Measurements from ENCODE around the gene LAMTOR2.

Gene LAMTOR2

GRCh38 chr1:156082309-156083091, 27.9 kb downstream of the LAMTOR2 start, which contains the start of gene MEX3A:
MEX3A (minus strand) TSS chr1:156082465; CDS start chr1:156081998, 467 bp downstream.
- no peak within 1 kb of the TSS for H3K27ac ChIP-seq (ENCODE audit: low read depth, low read length)
- no peaks in the 10 kb centered on the region for H3K36me3 ChIP-seq (ENCODE audit: control insufficient read depth, low read length)
- H3K27me3 ChIP-seq (ENCODE audit: control insufficient read depth, low read length): peaks cover 22% of the 10 kb centered on the region
- H3K9me2 ChIP-seq (replicated peaks; ENCODE audit: control insufficient read depth, low read length): no peaks in the 10 kb centered on the region
- H3K9me3 ChIP-seq (ENCODE audit: control insufficient read depth, insufficient read depth, low read length): no peaks in the 10 kb centered on the region
- H3K4me2 ChIP-seq (ENCODE audit: low read length): peak within 1 kb of the TSS; percentile 81
- no peak for TF ChIP-seq CTCF (IDR thresholded peaks at IDR 0.05; ENCODE audit: low read depth, low read length, poor library complexity, severe bottlenecking)
- TF ChIP-seq EZH2phosphoT487 (IDR thresholded peaks at IDR 0.05; ENCODE audit: borderline replicate concordance, low read length): no peak
- peak within 1 kb of the TSS; percentile 77 for H3K4me3 ChIP-seq (ENCODE audit: low read length)
- H3K4me1 ChIP-seq (ENCODE audit: control insufficient read depth, low read length): peaks cover 32% of the 10 kb centered on the region
- H3K79me2 ChIP-seq (ENCODE audit: control insufficient read depth, low read length): no peaks in the 10 kb centered on the region
- H3F3A ChIP-seq (ENCODE audit: control insufficient read depth, insufficient read depth): peaks cover 22% of the 10 kb centered on the region
- H4K20me1 ChIP-seq (ENCODE audit: control insufficient read depth, insufficient read depth, low read depth, low read length): no peaks in the 10 kb centered on the region

GRCh38 chr1:156083800-156084790, 29.5 kb downstream of the LAMTOR2 start:
- no peaks in the 10 kb centered on the region for H3K9me3 ChIP-seq (ENCODE audit: control insufficient read depth, insufficient read depth, low read length)
- H3K36me3 ChIP-seq (ENCODE audit: control insufficient read depth, low read length): no peaks in the 10 kb centered on the region
- no peaks in the 10 kb centered on the region for H3K79me2 ChIP-seq (ENCODE audit: control insufficient read depth, low read length)
- peaks cover 23% of the 10 kb centered on the region for H3K4me1 ChIP-seq (ENCODE audit: control insufficient read depth, low read length)
- no peak overlapping the region for H3K27ac ChIP-seq (ENCODE audit: low read depth, low read length)
- H4K20me1 ChIP-seq (ENCODE audit: control insufficient read depth, insufficient read depth, low read depth, low read length): no peaks in the 10 kb centered on the region
- TF ChIP-seq CTCF (IDR thresholded peaks at IDR 0.05; ENCODE audit: low read depth, low read length, poor library complexity, severe bottlenecking) (no peak), EZH2phosphoT487 (IDR thresholded peaks at IDR 0.05; ENCODE audit: borderline replicate concordance, low read length) (no peak)
- H3F3A ChIP-seq (ENCODE audit: control insufficient read depth, insufficient read depth): peaks cover 8% of the 10 kb centered on the region
- H3K9me2 ChIP-seq (replicated peaks; ENCODE audit: control insufficient read depth, low read length): no peaks in the 10 kb centered on the region
- peaks cover 22% of the 10 kb centered on the region for H3K27me3 ChIP-seq (ENCODE audit: control insufficient read depth, low read length)
- H3K4me2 ChIP-seq (ENCODE audit: low read length): peak overlapping the region; percentile 81; the same call in 1 of the 2 replicates
- peak overlapping the region; percentile 77; the same call in 1 of the 2 replicates for H3K4me3 ChIP-seq (ENCODE audit: low read length)

- Histone ChIP-seq H3K4me3 (ENCODE audit: low read length) (no peak overlapping the region), H4K20me1 (ENCODE audit: control insufficient read depth, insufficient read depth, low read depth, low read length) (no peaks in the 10 kb centered on the region), H3K36me3 (ENCODE audit: control insufficient read depth, low read length) (no peaks in the 10 kb centered on the region), H3K9me3 (ENCODE audit: control insufficient read depth, insufficient read depth, low read length) (no peaks in the 10 kb centered on the region), H3K9me2 (replicated peaks; ENCODE audit: control insufficient read depth, low read length) (no peaks in the 10 kb centered on the region), H3K4me2 (ENCODE audit: low read length) (no peak overlapping the region), H3F3A (ENCODE audit: control insufficient read depth, insufficient read depth) (peaks cover 4% of the 10 kb centered on the region; the same call in 1 of the 2 replicates), H3K27me3 (ENCODE audit: control insufficient read depth, low read length) (peaks cover 16% of the 10 kb centered on the region), H3K4me1 (ENCODE audit: control insufficient read depth, low read length) (peaks cover 32% of the 10 kb centered on the region), H3K27ac (ENCODE audit: low read depth, low read length) (no peak overlapping the region), H3K79me2 (ENCODE audit: control insufficient read depth, low read length) (no peaks in the 10 kb centered on the region)
- TF ChIP-seq CTCF (IDR thresholded peaks at IDR 0.05; ENCODE audit: low read depth, low read length, poor library complexity, severe bottlenecking): no peak
- TF ChIP-seq EZH2phosphoT487 (IDR thresholded peaks at IDR 0.05; ENCODE audit: borderline replicate concordance, low read length): no peak
Observed at GRCh38 chr1:156086256-156086662, 31.7 kb downstream of the LAMTOR2 start.

Data from DOHH2 (cell line).